GM18508 (cell line): ENCODE data around the gene RIMS3.
"Not testable (repeated sequence)": the region's sequence is repeated elsewhere in the genome, so short reads cannot be mapped to it uniquely, and the experiment has no call there.

Experiments used
- ATAC-seq: cut with Tn5 transposase; IDR thresholded peaks from one replicate; pipeline ENCODE4 v1.9.1; 2021; ENCODE audit warnings: moderate number of reproducible peaks; ENCODE audit not compliant: insufficient read depth, unreplicated experiment

The RIMS3 gene

GRCh38 chr1:40635763-40636500 is 29.6 kb downstream of the RIMS3 start:
- ATAC-seq = no peak

GRCh38 chr1:40634901-40635655 is 30.4 kb downstream of the RIMS3 start:
- ATAC-seq = no peak

GRCh38 chr1:40633931-40634376 is 31.5 kb downstream of the RIMS3 start:
- no peak for ATAC-seq

GRCh38 chr1:40633523-40633922 is 32.0 kb downstream of the RIMS3 start:
- ATAC-seq = no peak

- no peak for ATAC-seq
Observed at GRCh38 chr1:40630488-40631223, 34.8 kb downstream of the RIMS3 start.

- ATAC-seq = not testable (repeated sequence)
Observed at GRCh38 chr1:40629546-40629945, 35.9 kb downstream of the RIMS3 start.

GRCh38 chr1:40628903-40629292 is 36.6 kb downstream of the RIMS3 start:
- ATAC-seq = no peak

- ATAC-seq = peak; percentile 56
Observed at GRCh38 chr1:40627987-40628902, 37.2 kb downstream of the RIMS3 start.

GRCh38 chr1:40626383-40626770 is 39.1 kb downstream of the RIMS3 start:
- ATAC-seq = no peak

- ATAC-seq = no peak
Observed at GRCh38 chr1:40625476-40626382, 39.8 kb downstream of the RIMS3 start.

- no peak for ATAC-seq
Observed at GRCh38 chr1:40625076-40625475, 40.4 kb downstream of the RIMS3 start.

GRCh38 chr1:40622936-40623629 is 42.4 kb downstream of the RIMS3 start:
- ATAC-seq = no peak

GRCh38 chr1:40621821-40622450 is 43.5 kb downstream of the RIMS3 start:
- ATAC-seq = no peak

- no peak for ATAC-seq
Observed at GRCh38 chr1:40620586-40621210, 44.8 kb downstream of the RIMS3 start.

GRCh38 chr1:40620150-40620549 is 45.3 kb downstream of the RIMS3 start:
- ATAC-seq = no peak

GRCh38 chr1:40618108-40618507 is 47.4 kb downstream of the RIMS3 start:
- no peak for ATAC-seq

GRCh38 chr1:40612345-40612831 is 53.1 kb downstream of the RIMS3 start:
- no peak for ATAC-seq
